Left lung (tissue), 10 donors: ENCODE results near the gene KRTAP10-7. TPM values are rescaled to one million over a fixed set of nuclear protein-coding genes. Genes with fewer than 3 reads are reported as not detected.
"Not testable (repeated sequence)": the region's sequence is repeated elsewhere in the genome, so short reads cannot be mapped to it uniquely, and the experiment has no call there.

Experiments
- ATAC-seq: fragments of 200-7000 bp; cut with Tn5 transposase; one replicate; pipeline ENCODE4 v1.9.1; 2020; ENCODE audit warnings: moderate library complexity
- DNase-seq, 4 donors: peaks; one replicate each; pipeline ENCODE4 v3.0.0-alpha.2; 2013 to 2020
- H3K27ac ChIP-seq, 2 donors: fragments of 200-600 bp; sonication (generic) in 1 of 2; one replicate each; pipeline versions ENCODE4 v1.5.0 to v1.8.0; 2020 to 2021
- H3K27me3 ChIP-seq, 2 donors: fragments of 200-600 bp; sonication (generic) in 1 of 2; one replicate each; pipeline versions ENCODE4 v1.5.0 to v1.8.0; 2020 to 2021
- H3K36me3 ChIP-seq, 2 donors: fragments of 200-600 bp; sonication (generic) in 1 of 2; one replicate each; pipeline versions ENCODE4 v1.5.0 to v1.8.0; 2020 to 2021
- H3K4me1 ChIP-seq, 2 donors: fragments of 200-600 bp; one replicate each; pipeline ENCODE4 v1.8.0; 2021
- H3K4me3 ChIP-seq, 2 donors: fragments of 200-600 bp; sonication (generic) in 1 of 2; one replicate each; pipeline versions ENCODE4 v1.5.0 to v1.8.0; 2020 to 2021; ENCODE audit warnings: mild to moderate bottlenecking in 1 of 2
- H3K9me3 ChIP-seq, 2 donors: fragments of 200-600 bp; sonication (generic) in 1 of 2; one replicate each; pipeline versions ENCODE4 v1.5.0 to v1.8.0; 2020 to 2021
- CTCF ChIP-seq, 2 donors: fragments of 200-600 bp; sonication (generic) in 1 of 2; IDR thresholded peaks; one replicate each; pipeline versions ENCODE4 v1.5.0 to v1.8.0; 2021; ENCODE audit warnings: antibody characterized with exemption in 2 of 2
- intact Hi-C, 2 donors: fragments of 100-400 bp; cut with DNase I; formaldehyde crosslinking; loops; one replicate each; pipeline versions ENCODE4 v1.11.2 to v1.14.2; 2022
- polyA plus RNA-seq, 6 donors: library from polyadenylated mRNA; unstranded; fragments of 120-200 nt; gene quantifications; one replicate each; pipeline ENCODE4 v1.2.1, GENCODE V29; 2013; ENCODE audit not compliant: insufficient read length in 6 of 6
- total RNA-seq, 2 donors: library from RNA; stranded (reverse); fragmentation: NEBNext Ultra II Directional; extraction: Animal tissue kit (Norgen Biotek cat#: 25700); gene quantifications; one replicate each; pipeline ENCODE4 v1.2.1, GENCODE V29; 2021
- donor health status: DM: no; HTN: yes; CAD: no.
- donor health status: DM: no; HTN: no; CAD: no.

The KRTAP10-7 gene
- total and polyA plus RNA-seq, 8 donors, result not detected

DNA sequence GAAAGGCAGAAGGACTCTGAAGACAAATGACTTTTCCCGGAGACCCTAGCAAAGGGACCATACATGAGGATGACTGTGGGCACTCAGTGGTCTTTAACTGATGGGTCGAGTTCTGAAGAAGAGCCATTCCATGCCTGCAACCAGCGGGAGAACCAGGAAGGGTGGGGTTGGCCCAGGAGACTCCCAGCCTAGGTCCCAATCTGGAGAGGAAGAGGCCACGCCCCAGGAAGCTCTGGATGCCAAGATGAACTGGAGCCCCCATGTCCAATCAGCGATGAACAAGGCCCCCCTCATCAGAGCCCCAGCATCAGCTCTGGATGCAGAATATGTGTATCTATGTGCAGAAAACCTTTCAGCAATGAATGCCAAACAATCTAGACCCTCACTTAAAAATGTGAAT lies 40.4 kb downstream of the KRTAP10-7 start:
- Histone ChIP-seq H3K4me1 (no peaks in the 10 kb centered on the region), H3K27ac (no peak overlapping the region), H3K36me3 (no peaks in the 10 kb centered on the region), H3K27me3 (peaks cover 0 to 24% of the 10 kb centered on the region in 2 donors), H3K4me3 (no peak overlapping the region), H3K9me3 (peaks cover 0 to 23% of the 10 kb centered on the region in 2 donors)
- ATAC-seq (no peak), DNase-seq (no peak)
- TF ChIP-seq CTCF (IDR thresholded peaks at IDR 0.05), result no peak
- intact Hi-C loops, result no loop called here

DNA sequence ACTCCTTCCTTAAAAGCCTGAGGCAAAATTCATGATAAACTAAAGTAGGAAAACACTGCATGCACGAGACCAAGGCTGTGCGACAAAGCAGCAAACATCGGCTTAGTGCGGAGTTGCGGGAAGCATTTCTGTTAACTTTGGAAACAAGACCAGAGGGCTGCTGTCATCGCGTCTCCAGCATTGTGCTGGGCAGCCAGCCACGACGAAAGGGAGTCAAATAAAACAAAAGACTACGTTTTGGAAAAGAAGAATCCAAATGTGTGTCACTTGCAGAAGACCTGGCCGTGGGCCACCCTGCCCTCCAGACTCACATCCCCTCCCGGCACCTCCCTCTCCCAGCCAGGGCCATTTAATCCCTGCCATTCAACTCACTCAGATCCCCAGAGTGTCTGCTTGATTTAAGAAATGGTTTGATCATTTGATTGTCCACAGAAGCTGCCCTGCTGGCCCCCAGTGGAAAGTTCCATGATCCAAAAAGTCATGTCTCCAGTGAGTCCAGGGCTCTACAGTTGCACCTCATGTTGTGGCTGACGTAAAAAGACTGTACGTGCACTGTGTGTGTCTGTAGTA lies 43.4 kb downstream of the KRTAP10-7 start:
- DNase-seq (no peak), ATAC-seq (no peak)
- TF ChIP-seq CTCF (IDR thresholded peaks at IDR 0.05), result no peak
- no peak overlapping the region for H3K27ac ChIP-seq
- peaks cover 0 to 34% of the 10 kb centered on the region in 2 donors for H3K27me3 ChIP-seq
- intact Hi-C loops, result no loop called here
- H3K36me3 ChIP-seq, result no peaks in the 10 kb centered on the region
- peaks cover 0 to 23% of the 10 kb centered on the region in 2 donors for H3K9me3 ChIP-seq
- H3K4me1 ChIP-seq, result no peaks in the 10 kb centered on the region
- no peak overlapping the region for H3K4me3 ChIP-seq

DNA sequence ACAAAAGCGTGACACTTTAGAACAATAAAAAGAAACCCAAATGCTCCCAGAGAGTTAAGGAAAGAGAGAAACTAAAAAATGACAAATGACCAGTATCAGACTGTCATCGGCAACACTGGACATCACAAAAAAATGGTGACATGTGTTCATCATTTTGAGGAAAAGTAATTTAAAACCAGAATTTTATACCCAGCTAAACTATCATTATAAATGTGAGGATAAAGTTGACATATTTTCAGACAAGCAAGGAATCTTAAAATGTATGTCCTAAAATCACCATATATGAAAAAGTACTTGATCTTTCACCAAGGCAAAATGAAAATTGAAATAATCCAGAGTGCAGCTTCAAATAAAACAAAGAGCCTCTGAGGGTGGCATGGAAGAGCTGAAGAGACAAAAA lies 44.5 kb downstream of the KRTAP10-7 start:
- H3K4me3 ChIP-seq, result no peak overlapping the region
- intact Hi-C loops, result no loop called here

GRCh38 chr21:44646366-44647221 lies 46.2 kb downstream of the KRTAP10-7 start, which contains the start of gene KRTAP10-11:
Gene KRTAP10-11 (plus strand): TSS chr21:44646414. CDS start chr21:44646459, 45 bp downstream.
- intact Hi-C loops, DNase-seq: not testable (repeated sequence)

More for the DNA sequence above, 44.5 kb downstream of the KRTAP10-7 start:
- no peaks in the 10 kb centered on the region for H3K36me3 ChIP-seq
- peaks cover 0 to 32% of the 10 kb centered on the region in 2 donors for H3K27me3 ChIP-seq
- DNase-seq, result no peak
- ATAC-seq, result no peak
- peaks cover 0 to 23% of the 10 kb centered on the region in 2 donors for H3K9me3 ChIP-seq
- H3K4me1 ChIP-seq, result no peaks in the 10 kb centered on the region
- TF ChIP-seq CTCF (IDR thresholded peaks at IDR 0.05), result no peak
- H3K27ac ChIP-seq, result no peak overlapping the region

GRCh38 chr21:44647222-44647552 lies 46.8 kb downstream of the KRTAP10-7 start:
- Histone ChIP-seq H3K4me3 (no peak overlapping the region), H3K27me3 (peaks cover 0 to 32% of the 10 kb centered on the region in 2 donors), H3K27ac (no peak overlapping the region), H3K9me3 (peaks cover 0 to 14% of the 10 kb centered on the region in 2 donors), H3K36me3 (no peaks in the 10 kb centered on the region), H3K4me1 (no peaks in the 10 kb centered on the region)
- TF ChIP-seq CTCF (IDR thresholded peaks at IDR 0.05), result no peak
- no peak for DNase-seq
- intact Hi-C loops, result no loop called here
- no peak for ATAC-seq

More at GRCh38 chr21:44646366-44647221, 46.2 kb downstream of the KRTAP10-7 start, which contains the start of gene KRTAP10-11:
- ATAC-seq, H3K4me1 ChIP-seq, H3K27ac ChIP-seq, H3K36me3 ChIP-seq, H3K4me3 ChIP-seq: not testable (repeated sequence)
- Histone ChIP-seq H3K9me3 (peaks cover 0 to 14% of the 10 kb centered on the region in 2 donors), H3K27me3 (peaks cover 0 to 32% of the 10 kb centered on the region in 2 donors)
